Measurements from ENCODE around the gene HSD17B3.
"Not testable (repeated sequence)": the region's sequence is repeated elsewhere in the genome, so short reads cannot be mapped to it uniquely, and the experiment has no call there.

The HSD17B3 gene

DNA sequence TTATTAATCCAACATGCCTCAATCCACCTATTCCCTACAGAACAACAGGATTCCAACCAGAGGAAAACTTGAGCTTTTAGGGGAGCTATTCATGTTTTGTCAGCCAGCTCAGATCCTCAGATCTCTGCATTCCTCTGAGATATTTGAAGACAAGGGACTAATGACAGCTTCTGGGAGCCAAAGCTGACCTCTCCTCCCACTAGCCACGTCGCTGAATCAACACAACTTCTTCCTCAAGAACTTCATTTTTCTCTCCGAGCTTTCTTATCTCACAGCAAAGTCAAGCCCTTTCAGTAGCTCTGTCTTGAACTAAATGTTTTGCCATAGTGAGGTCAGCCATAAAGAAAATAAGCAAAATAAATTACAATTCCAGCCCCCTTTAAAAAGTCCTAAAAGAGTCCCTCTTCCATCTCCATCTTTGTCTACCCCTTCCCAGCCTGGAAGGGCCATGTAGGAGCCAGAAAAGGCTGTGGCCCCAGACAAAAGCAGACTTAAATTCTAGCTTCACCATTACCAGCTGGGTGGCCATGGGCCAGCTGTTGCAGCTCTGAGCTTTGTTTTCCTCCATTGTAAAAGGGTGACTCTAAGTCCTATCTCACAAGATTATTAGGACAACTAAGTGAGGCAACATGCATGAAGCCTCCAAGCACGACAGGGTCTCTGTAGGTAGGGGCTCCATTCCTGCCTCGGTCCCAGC is 65.0 kb downstream of the HSD17B3 start:
- DNase-seq (ENCODE audit: low spot score) (no peak), FAIRE-seq (no peak)

DNA sequence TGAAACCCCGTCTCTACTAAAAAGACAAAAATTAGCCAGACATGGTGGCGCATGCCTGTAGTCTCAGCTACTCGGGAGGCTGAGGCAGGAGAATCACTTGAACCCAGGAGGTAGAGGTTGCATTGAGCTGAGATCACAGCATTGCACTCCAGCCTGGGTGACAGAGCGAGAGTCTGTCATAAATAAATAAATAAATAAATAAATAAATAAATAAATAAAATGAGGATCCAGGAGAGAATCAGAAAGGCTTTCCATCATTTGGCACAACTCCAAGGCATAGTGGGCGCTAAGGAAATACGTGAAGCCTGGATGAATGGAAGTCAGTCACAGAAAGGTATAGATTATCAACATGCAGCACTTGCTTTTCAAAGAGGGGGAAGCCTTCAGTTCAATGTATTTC is 65.6 kb downstream of the HSD17B3 start:
- not testable (repeated sequence) for DNase-seq (ENCODE audit: low spot score); FAIRE-seq

DNA sequence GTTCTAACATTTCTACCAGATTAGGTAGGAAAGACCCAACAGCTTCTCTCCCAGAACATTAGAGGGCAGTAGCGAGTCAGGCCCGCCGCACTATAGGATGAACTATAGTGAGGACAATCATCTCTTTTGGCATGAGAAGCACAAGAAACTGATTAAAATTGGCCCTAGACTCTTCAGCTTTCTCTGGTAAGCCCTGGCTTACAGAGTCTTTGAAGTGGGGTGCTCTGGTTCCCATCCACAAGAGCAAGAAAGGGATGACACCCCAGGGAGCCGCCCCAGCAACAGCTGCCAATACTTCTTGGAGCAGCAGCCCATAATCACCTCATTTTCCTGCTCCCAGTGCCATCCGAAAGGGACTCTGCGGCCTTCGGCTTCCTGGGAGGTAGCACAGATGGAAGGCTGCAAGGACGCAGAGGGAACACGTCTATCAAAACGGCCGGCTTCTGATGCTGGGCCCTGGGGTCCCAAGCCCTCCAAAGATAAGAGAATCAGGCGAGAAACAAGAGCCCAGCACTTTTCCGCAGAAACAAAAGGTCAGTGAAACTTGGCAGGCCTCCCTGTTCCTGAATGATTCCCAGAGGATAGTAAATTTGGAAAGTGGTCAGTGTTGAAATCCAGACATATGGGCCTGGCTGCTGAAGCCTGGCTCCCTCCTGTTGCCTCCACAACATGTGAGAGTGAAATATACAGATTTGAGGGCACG is 69.3 kb downstream of the HSD17B3 start:
- FAIRE-seq (no peak), DNase-seq (ENCODE audit: low spot score) (peak; percentile 62)

DNA sequence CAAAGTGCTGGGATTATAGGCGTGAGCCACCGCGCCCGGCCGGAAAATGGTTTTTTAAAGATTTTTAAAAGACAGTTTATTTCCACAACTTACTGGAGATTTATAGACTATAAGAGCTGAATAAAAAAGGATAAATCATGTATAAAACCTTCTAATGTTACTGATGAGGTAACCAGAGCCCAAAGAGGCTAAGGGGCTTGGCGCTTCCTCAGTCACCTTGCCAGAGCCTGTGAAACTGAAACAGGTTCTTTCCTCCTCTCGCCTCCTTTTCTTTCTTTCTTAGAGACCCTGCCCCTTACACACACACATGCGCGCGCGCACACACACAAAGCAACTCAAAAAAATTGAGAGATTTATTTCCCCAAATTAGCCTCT is 69.8 kb downstream of the HSD17B3 start:
- no peak for DNase-seq (ENCODE audit: low spot score)
- FAIRE-seq, result no peak

DNA sequence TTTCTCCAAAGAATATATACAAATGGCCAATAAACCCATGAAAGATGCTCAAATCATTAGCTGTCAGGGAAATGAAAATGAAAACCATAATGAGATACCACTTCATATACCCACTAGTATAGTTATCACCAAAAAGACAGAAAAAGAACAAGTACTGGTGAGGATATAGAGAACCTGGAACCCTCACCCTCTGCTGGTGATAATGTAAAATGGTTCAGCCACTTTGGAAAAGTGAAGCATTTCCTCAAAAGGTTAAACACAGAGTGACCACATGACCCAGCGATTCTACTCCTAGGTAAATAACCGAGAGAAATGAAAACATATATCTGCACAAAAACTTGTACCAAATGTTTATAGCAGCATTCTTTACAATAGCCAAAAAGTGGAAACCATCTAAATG is 72.0 kb downstream of the HSD17B3 start:
- DNase-seq (ENCODE audit: low spot score) (no peak), FAIRE-seq (no peak)

DNA sequence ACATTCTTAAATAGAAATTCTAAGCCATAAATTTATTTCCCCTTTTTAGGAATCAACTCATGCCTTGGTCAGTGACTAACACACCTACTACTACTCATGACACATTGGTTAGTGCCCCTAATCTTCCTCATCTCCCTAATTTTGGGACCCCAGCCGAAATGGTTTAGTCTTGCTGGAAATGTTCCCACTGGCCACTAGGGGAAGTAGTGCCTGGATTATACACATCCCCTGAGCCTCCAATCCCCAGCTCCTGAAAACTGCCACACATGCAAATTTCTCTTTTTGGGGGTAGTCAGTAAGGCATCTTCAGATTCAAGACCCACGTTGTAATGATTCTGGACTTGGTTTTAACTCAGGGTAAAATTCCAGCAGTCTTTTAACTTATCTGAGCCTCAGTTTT is 79.8 kb downstream of the HSD17B3 start:
- peak; percentile 33 for DNase-seq (ENCODE audit: low spot score)
- FAIRE-seq, result no peak

DNA sequence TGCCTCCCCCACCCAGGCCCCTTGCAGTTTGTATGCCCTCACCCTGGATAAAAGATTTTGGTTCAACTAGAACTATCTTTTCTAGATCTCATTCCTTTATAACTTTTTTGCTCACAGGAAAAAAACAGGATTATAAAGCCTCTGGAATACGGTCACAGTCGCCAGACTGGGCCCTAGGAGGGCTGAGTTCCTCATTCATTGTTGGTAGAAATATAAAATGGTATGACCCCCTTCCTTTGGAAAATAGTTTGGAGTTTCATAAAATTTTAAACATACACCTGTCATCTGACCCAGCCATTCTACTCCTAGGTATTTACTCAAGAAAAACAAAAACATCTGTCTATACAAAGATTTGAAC is 82.1 kb downstream of the HSD17B3 start:
- FAIRE-seq (no peak), DNase-seq (ENCODE audit: low spot score) (no peak)

DNA sequence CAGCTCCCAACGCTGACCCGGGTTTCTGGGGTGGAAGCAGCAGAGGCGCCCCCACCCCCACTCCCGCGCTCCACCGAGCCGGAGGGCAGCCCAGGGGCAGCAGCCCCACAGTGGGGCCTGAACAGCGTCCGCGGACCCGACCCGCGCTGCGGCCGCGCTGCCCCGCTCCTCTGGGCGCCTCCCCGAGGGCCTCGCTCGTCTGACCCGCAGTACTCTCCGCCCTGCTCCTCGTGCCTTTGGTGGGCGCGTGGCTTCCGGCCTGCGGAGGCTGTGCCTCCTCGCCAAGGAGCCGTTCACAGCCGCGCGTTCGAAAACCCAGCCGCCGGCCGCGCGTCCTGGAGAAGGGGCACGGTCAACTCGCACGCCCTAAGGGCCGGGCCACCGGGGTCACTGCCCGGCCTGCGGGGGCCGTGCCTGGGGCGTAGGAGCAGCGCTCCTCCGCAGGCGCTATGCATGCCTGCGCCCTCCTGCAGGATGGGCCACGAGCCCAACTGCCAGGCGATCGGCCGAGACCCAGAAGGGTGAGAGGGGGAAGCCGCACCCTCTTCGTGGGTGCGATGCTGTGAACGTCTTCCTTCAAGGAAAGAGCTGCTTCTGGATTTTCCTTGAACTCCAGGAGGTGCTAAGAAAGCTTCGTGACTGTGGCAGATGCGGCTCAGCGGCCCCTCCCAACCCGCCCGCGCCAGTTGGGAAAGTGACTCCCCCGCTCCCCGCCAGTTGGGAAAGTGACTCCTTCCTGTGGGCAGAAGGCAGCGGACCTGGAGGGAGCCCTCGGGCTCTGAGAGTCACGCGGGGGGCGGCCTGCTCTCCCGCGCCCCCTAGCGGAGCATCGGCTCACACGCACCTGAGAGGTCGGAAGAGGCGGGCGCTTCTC is 82.7 kb downstream of the HSD17B3 start:
- DNase-seq (ENCODE audit: low spot score) (peak; percentile 62), FAIRE-seq (no peak)

DNA sequence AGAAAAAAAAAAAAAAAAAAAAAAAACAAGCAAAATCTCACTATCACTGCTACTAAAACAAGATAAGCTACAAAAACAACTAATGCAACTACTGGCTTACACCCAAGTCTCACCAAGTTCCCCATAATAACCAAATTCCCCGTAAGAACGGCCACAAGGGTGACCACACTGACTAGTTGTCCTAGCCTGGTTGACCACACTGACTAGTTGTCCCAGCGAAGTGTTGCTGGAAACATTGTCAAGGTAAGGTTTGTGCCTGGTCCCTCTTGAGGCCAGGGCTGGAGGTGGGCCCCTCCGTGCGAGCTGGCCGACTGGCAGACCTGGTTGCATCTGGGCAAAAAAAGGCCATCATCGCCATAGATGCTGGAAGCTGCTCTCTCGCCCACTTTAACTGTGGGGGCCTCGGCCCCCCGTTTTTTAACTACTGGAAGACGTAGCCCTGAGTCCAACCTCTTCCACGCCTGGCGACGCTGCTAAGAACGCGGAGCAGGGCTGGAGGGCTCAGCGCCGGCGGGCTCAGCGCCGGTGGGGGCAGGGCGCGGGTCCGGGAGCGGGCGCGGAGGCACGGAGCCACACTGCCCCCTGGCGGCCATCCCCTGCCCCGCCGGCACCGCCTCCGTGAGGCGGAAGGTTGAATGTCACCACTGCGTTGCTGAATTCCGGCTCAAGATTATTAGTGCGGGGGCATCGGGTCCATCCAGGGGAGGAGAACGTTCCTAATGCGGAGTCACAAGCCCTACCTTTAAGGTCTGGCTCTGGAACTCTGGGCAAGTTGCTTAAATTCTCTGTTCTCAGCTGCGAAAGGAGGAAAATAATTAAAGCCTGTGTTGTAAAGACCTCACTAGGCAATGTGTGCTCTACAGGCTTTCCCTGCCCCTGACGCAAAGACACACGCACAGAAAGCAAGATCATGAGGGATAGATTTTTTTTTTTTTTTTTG is 84.0 kb downstream of the HSD17B3 start:
- DNase-seq (ENCODE audit: low spot score), result peak; percentile 86
- FAIRE-seq, result peak; percentile 95

DNA sequence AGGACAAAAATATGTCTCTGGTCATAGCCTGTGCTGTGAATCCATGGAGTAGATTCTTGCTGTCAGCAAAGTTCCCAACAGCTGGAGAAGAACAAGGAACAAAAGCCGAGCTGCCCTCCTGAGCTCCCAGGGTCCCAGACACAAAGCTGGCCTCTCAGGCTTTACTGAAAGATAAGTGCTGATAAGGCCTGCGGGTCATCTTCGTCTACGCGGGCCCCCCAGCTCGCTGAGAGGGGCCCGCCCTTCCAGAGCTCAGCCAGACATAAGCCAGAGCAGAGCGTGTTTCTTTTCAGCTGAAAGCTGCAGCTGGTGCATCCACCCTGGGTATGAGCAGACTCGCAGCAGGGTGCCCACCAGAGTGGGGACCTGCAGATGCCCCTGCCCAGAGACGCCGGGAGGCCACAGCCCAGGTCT is 84.7 kb downstream of the HSD17B3 start:
- DNase-seq (ENCODE audit: low spot score) (no peak), FAIRE-seq (no peak)

DNA sequence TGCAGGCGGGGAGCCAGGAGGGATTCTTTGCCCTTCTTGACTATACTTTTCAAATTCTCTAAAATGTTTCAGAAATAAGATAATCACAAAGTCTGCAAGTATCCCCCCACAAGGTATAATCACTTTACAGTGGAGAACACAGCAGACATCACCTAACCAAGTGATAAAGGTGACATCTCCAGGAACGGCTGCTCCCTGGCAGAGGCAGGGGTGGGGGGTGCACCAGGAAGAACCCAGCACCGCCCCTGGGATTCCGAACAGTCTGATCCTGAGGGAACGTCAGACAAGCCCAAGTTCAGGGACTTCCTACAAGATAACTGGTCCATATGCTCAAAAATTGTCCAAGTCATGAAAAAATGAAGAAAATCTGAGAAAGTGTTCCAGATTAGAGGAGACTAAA is 85.4 kb downstream of the HSD17B3 start:
- DNase-seq (ENCODE audit: low spot score), result no peak
- no peak for FAIRE-seq

DNA sequence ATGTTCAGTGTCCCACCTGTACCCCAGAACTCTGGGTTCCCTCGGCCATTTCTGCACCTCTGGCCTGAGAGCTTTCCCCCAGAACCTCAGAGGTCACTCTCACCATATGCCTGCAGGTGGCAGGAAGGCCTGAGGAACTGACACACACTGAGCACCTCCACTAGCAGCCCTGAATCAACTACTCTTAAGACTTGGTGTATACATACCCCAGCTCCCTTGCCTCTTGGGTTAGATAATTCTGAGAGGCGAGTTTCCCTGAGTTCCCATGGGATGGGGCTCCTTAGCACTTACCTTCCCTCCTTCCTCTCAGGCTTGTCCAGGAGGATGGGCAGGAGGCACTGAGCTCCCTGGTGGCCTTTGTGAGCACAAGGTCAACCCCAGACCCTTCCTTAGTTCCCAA is 86.1 kb downstream of the HSD17B3 start:
- DNase-seq (ENCODE audit: low spot score), result no peak
- FAIRE-seq, result no peak

DNA sequence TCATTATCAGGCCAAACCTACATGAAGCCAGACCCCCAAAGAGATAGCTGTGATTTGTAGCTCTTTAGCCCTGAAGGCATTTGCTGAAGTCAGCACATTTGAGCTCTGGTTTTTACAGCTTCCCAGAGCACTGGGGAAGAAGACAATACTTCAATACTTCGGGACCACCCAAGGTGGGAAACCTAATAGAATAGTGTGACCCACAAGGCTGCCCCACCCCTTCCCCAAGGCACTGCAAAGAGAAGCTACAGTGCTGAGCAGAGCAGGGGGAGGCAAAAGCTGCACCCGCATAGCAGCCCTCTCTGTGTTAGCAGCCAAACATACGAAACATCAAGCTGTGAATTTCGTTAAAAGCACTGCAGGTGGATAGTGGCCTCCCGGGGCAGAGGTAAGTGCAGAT is 87.3 kb downstream of the HSD17B3 start:
- FAIRE-seq, result no peak
- DNase-seq (ENCODE audit: low spot score), result no peak

DNA sequence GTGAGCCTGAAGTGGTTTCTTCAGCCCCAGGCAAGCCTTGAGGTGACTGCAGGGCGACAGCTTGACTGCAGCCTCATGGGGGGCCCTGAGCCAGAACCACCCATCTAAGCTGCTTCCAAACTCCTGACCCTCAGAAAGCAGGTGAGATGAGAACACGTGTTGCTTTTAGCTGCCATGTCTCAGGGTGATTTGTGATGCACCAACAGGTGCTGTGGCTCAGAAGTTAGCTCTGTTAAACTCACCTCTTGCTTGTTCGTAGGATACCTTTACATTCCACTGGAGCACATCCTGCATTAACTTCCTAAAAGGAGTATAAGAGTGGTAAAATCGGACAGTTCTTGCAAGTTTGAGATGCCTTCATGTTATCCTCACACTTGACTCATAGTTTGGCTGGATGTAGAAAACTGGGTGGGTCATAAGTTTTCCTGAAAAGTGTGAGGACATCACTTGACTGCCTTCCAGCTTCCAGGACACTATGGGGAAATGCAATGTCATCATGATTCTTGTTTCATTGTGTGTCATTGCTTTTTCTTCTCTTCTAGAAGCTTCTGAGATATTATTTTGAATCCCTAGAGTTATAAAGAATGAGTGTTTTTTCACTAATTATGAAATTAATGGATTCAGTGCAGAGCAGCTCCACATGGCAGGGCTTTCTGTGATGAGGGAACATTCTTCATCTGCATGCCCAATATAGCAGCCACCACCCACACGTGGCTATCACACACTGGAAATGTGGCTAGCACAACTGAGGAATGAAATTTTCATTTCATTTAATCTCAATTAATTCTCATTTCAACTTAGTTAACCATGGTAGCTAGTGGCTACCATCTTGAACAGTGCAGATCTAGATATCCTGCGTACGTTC is 92.3 kb downstream of the HSD17B3 start:
- DNase-seq (ENCODE audit: low spot score), result no peak
- FAIRE-seq, result no peak

DNA sequence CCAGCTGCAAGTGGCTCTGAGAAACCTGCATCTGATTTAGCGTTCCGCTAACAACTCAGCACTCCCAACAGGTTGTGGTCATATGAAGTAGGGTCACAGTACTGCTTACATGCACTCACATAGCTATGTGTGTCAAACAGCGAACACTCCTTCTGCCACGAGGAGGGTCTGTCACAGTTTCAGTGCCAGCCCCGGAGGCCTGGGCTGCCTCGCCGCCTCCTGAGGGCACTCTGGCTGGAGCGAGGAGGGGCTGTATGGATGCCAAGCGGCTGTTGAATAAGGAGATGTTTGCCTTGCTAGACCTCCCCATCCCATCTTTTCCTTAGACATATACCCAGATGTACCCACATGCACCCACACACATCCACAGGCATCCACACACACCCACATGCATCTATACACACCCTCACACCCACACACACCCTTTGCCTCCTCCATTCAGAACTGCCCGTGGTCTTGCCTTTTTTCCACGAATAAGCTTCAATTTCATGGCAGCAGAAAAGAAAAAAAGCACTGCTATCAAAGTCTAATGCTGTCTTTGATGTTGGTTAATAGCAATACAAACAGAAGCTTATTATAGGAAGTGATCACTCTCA is 95.7 kb downstream of the HSD17B3 start:
- FAIRE-seq (no peak), DNase-seq (ENCODE audit: low spot score) (no peak)

DNA sequence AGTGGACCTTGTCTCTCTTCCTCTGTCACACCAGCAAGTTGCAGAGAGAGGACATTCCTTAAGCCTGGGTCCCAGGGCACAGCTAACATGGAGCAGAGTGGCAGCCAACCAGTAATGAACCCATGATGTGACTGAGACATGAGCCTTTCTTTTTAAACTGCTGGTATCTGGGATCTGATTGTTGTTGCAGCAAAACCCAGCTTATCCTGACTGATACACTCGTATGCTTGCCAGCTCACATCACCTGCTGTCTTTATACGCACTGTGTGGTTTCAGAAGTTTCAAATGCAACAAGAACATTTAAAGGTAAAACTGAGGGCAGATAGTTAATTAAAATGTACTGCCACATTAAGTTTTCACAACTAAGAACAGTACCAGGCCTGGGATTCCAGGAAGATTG is 97.1 kb downstream of the HSD17B3 start:
- DNase-seq (ENCODE audit: low spot score) (no peak), FAIRE-seq (no peak)

DNA sequence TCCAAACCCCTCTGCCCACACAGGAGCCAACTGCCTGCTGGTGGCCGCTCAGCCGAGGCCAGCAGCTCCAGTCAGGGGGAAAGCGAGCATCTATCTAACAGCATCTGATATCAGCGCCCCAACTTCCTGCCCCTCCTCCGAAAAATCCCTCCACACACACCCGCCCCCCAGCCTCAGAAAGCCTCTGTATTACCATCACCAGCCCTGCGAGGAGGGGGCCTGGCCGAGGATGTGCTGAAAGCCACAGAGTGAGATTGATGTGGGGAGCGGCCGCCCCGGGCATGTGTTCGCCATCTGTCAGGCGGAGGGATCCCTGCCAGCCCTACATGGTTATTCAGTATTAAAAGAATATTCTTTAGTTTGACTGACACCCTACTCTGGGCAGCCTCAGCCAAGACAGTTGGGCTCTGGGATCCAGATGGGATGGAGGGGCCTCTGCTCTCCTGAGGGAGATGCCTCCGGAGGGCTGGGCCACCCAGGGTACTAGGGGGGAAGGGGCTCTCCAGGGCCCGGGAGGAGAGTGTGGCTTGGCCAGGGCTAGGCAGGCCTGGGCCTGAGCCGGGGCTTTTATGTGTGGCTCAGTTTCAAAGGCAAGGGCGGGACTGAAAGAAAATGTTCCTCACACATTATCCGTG is 98.0 kb downstream of the HSD17B3 start:
- DNase-seq (ENCODE audit: low spot score), result no peak
- no peak for FAIRE-seq

DNA sequence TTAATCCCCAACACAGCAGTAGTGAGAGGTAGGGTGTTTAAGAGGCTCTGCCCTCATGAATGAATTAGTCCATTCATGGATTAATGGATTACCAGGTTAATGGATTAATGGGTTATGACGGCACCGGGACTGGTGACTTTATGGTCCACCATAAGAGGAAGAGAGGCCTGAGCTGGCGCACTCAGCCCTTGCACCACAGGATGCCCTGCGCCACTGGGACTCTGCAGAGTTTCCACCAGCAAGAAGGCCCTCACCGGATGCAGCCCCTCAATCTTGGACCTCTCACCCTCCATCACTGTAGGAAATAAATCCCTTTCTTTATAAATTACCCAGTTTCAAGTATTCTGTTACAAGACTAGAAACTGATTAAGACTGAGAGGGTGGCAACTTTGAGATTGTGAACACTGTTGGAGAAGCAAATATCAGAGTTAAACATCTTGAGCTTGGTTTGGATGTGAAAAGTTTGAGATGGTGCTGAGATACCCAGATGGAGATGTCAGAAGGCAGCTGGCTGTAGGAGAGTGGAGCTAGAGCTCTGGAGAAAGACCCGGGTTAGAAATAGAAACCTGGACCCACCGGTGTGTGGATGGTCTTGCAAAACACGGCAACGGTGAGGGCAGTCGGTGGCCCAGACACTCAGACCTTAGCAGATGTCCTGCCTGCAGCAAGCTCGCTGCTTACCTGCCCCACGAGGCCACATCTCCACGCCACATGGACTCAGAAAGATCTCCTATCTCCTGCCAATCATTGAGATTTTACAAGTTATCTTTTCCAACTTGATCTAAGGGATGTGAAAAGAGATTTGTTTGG is 98.8 kb downstream of the HSD17B3 start:
- FAIRE-seq, result no peak
- DNase-seq (ENCODE audit: low spot score), result no peak

DNA sequence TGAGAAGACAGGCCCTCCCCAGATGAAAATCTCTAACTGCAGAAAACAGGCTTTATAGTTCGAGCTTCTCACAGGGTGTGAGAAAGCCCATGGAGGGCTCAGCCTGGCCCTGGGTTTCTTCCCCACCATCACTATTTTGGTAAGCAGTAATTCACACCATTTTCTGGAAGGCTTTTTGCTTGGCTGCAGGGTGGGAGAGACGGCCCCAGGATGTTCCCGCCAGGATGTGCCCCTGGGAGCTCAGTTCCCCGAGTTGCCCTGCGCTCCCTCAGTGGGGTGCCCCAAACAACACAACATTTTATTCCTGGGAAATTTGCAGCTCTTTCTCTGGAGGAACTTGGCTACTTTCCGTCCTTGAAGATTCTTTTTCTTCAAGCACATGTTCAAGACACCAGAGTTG is 100.8 kb downstream of the HSD17B3 start:
- DNase-seq (ENCODE audit: low spot score), result no peak
- no peak for FAIRE-seq

Measured in urothelium cell line (cell line).